Jurkat, Clone E6-1 (cell line): Measurements from ENCODE around the gene ACSBG1.
"Not testable (repeated sequence)": the region's sequence is repeated elsewhere in the genome, so short reads cannot be mapped to it uniquely, and the experiment has no call there.

Experiments
- DNase-seq: peaks from one replicate; pipeline ENCODE4 v3.0.0-alpha.2; 2011; ENCODE audit warnings: low read depth, low spot score
- H3K4me3 ChIP-seq: 2 replicates; pipeline ENCODE4 v1.5.1; 2011; ENCODE audit warnings: mild to moderate bottlenecking, low read length, control low read depth, moderate library complexity

The ACSBG1 gene

GRCh38 chr15:78179906-78180305, 54.5 kb downstream of the ACSBG1 start:
- no peak overlapping the region for H3K4me3 ChIP-seq
- DNase-seq, result no peak

- DNase-seq, result no peak
- no peak overlapping the region for H3K4me3 ChIP-seq
These were observed 55.0 kb downstream of the ACSBG1 start for GRCh38 chr15:78179286-78179840.

GRCh38 chr15:78178064-78178463, 56.3 kb downstream of the ACSBG1 start:
- no peak overlapping the region for H3K4me3 ChIP-seq
- no peak for DNase-seq

GRCh38 chr15:78177447-78177873, 56.9 kb downstream of the ACSBG1 start:
- H3K4me3 ChIP-seq, result no peak overlapping the region
- DNase-seq, result no peak

- H3K4me3 ChIP-seq, result no peak overlapping the region
- no peak for DNase-seq
These were observed 59.0 kb downstream of the ACSBG1 start for GRCh38 chr15:78175330-78175729.

GRCh38 chr15:78174401-78174800, 60.0 kb downstream of the ACSBG1 start:
- peak; percentile 94 for DNase-seq

GRCh38 chr15:78171864-78172472, 62.4 kb downstream of the ACSBG1 start:
- no peak for DNase-seq
- no peak overlapping the region for H3K4me3 ChIP-seq

More at GRCh38 chr15:78174401-78174800, 60.0 kb downstream of the ACSBG1 start:
- H3K4me3 ChIP-seq, result no peak overlapping the region

GRCh38 chr15:78170848-78171773, 63.3 kb downstream of the ACSBG1 start:
- no peak for DNase-seq
- no peak overlapping the region for H3K4me3 ChIP-seq

GRCh38 chr15:78168608-78169007, 65.8 kb downstream of the ACSBG1 start:
- H3K4me3 ChIP-seq, result no peak overlapping the region
- no peak for DNase-seq

GRCh38 chr15:78167227-78167888, 67.0 kb downstream of the ACSBG1 start:
- peak; percentile 90 for DNase-seq
- H3K4me3 ChIP-seq, result peak overlapping the region; percentile 3

- no peak overlapping the region for H3K4me3 ChIP-seq
- DNase-seq, result no peak
These were observed 70.4 kb downstream of the ACSBG1 start for GRCh38 chr15:78164010-78164409.

- peak; percentile 91 for DNase-seq
These were observed 72.3 kb downstream of the ACSBG1 start for GRCh38 chr15:78162038-78162437.

GRCh38 chr15:78159395-78159794, 75.0 kb downstream of the ACSBG1 start:
- DNase-seq, result no peak
- no peak overlapping the region for H3K4me3 ChIP-seq

More at GRCh38 chr15:78162038-78162437, 72.3 kb downstream of the ACSBG1 start:
- H3K4me3 ChIP-seq, result peak overlapping the region; percentile 39

GRCh38 chr15:78157203-78157602, 77.2 kb downstream of the ACSBG1 start:
- DNase-seq, result no peak
- no peak overlapping the region for H3K4me3 ChIP-seq

- no peak overlapping the region for H3K4me3 ChIP-seq
- no peak for DNase-seq
These were observed 77.7 kb downstream of the ACSBG1 start for GRCh38 chr15:78156653-78157052.

GRCh38 chr15:78155355-78155939, 78.9 kb downstream of the ACSBG1 start:
- no peak for DNase-seq
- H3K4me3 ChIP-seq, result no peak overlapping the region

- H3K4me3 ChIP-seq, result no peak overlapping the region
- no peak for DNase-seq
These were observed 79.4 kb downstream of the ACSBG1 start for GRCh38 chr15:78154955-78155354.

GRCh38 chr15:78151075-78151474, 83.3 kb downstream of the ACSBG1 start:
- DNase-seq, H3K4me3 ChIP-seq: not testable (repeated sequence)
